HG03060 (cell line): ENCODE measurements around the gene COX5B.
"Not testable (repeated sequence)": the region's sequence is repeated elsewhere in the genome, so short reads cannot be mapped to it uniquely, and the experiment has no call there.

Experiments used
- ATAC-seq: cut with Tn5 transposase; IDR thresholded peaks from one replicate; pipeline ENCODE4 v1.9.1; 2021; ENCODE audit warnings: low read depth, moderate number of reproducible peaks; ENCODE audit not compliant: unreplicated experiment

The COX5B gene, protein sequence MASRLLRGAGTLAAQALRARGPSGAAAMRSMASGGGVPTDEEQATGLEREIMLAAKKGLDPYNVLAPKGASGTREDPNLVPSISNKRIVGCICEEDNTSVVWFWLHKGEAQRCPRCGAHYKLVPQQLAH

GRCh38 chr2:97645695-97646629 is at the start of gene COX5B:
COX5B (plus strand) TSS chr2:97646062; CDS start chr2:97646087, 25 bp downstream.
- ATAC-seq: peak; percentile 79

GRCh38 chr2:97596180-97596579 is 49.7 kb upstream of the COX5B start:
- not testable (repeated sequence) for ATAC-seq

DNA sequence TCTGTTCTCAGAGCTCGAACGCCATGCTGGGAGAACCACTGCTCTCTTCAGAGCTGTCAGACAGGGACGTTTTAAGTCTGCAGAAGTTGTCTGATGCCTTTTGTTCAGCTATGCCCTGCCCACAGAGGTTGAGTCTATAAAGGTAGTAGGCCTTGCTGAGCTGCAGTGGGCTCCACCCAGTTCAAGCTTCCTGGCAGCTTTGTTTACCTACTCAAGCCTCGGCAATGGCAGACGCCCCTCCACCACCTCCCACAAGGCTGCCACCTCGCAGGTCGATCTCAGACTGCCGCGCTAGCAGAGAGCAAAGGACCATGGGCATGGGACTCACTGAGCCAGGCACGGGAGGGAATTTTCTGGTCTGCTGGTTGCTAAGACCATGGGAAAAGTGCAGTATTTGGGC is 44.3 kb upstream of the COX5B start:
- ATAC-seq: not testable (repeated sequence)

DNA sequence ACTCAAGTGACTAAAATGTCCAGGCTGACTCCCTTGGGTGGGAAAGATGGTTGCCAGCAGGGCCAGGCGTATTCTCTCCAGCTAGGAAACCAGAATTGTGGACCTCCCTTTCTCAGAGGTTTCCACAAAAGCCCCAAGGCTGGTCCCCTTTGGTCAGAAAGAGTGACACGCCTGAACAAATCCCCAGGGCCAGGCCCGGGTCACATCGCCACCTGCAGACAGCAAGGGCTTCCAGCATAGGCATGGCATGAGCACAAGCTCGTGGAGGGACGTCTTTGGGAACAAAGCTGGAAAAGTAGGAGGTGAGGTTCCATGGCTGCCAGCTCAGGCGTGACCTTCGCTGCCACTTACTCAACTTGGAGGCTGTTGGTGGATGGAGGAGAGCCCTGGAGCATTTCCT is 40.8 kb upstream of the COX5B start:
- ATAC-seq: not testable (repeated sequence)

DNA sequence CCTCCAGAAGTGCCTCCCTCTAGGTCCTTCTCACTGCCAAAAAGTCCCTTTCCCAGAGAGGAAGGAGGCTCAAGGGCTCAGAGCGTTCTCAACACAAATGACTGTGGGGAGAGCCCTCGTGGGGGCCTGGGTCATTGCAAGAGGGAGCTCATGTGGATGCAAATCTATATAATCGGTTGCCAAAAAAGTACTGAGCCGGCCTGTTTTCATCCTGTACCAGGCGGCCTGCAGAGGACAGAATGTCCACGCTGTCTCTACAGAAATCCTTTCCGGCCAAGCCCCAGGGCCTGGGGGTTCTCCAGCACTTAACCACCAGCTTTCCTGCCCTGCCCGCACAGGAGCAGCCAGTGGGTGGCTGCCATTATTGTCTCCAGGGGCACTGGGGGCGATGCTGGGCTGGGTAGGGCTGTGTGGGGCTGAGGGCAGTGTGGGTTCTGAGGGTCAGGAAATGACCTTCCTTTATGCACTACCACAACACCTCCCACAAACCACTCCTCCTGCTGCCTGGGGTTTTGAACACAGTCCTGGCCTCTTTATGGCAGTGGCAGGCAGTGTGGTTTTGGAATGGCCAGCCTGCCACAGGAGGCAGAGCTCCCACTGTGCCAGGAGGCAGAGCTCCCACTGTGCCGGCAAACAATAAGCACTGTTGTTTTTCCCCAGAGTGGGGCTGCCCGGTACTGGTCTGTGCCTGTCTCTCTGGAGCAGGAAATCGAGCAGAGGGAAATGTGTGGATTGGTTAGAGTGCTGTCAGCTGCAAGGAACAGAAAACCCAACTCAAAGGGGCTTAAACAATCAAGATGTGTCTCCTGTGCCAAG is 40.1 kb upstream of the COX5B start:
- not testable (repeated sequence) for ATAC-seq

DNA sequence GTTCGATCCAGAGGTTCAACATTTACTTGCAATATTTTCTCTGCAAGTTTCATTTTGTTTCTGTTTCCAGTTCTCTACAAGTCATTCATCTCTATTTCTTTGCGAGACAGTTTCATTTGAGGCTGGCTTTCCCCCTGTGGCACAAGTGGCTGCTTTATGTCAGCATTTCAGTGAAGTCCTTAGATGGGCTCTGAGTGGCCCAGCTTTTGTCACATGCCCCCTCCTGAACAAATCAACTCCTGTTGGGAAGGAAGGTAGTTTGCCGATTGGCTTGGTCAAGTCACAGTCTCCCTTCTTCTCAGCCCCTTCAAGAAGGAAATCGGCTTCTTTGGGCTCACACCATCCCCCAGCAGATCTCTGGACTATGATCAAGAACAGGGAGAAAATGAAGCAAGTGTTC is 37.1 kb upstream of the COX5B start:
- ATAC-seq: not testable (repeated sequence)

- not testable (repeated sequence) for ATAC-seq
These were observed 34.0 kb upstream of the COX5B start for GRCh38 chr2:97611895-97612294.

DNA sequence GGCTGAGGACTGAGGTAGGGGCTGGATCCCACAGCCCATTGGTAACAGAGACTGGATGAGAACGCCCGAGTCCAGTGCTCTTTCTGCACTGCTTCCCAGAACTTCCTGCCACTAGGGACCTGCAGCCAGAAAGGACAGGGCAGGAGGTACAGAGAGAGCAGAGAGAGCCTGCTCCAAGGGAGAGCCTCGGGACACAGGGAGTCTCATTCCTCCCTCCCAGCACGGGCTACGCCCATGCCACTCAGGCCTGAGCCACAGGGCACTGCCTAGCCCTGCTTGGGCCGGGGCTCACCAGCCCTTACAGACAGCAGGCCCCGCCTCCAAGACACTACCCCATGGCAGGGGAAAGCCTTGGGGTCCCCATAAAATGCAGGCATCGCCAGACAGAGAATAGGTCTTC is 30.1 kb upstream of the COX5B start:
- ATAC-seq: not testable (repeated sequence)

- no peak for ATAC-seq
These were observed 28.0 kb upstream of the COX5B start for GRCh38 chr2:97617911-97618310.

GRCh38 chr2:97618939-97619827 is 26.7 kb upstream of the COX5B start:
- ATAC-seq: not testable (repeated sequence)

- ATAC-seq: not testable (repeated sequence)
These were observed 25.4 kb upstream of the COX5B start for GRCh38 chr2:97620492-97620891.

DNA sequence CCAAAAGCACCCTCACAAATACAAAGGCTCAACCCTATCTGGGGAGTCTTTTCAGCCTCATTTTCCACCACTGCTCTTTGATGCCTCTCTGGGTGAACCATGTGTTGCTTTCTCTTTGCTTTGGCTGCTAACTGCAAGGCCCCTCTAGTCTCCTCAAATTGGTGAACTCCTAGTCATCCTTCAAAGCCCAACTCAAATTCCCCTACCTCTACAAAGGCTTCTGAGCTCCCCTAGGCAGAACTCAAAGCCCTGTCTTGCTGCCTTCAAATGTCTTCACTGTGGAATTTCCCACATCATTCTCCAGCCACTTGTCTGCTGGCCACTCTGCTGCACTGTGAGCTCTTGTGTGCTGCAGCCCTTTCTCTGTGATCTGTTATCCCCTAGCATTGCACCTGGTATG is 22.9 kb upstream of the COX5B start:
- not testable (repeated sequence) for ATAC-seq

DNA sequence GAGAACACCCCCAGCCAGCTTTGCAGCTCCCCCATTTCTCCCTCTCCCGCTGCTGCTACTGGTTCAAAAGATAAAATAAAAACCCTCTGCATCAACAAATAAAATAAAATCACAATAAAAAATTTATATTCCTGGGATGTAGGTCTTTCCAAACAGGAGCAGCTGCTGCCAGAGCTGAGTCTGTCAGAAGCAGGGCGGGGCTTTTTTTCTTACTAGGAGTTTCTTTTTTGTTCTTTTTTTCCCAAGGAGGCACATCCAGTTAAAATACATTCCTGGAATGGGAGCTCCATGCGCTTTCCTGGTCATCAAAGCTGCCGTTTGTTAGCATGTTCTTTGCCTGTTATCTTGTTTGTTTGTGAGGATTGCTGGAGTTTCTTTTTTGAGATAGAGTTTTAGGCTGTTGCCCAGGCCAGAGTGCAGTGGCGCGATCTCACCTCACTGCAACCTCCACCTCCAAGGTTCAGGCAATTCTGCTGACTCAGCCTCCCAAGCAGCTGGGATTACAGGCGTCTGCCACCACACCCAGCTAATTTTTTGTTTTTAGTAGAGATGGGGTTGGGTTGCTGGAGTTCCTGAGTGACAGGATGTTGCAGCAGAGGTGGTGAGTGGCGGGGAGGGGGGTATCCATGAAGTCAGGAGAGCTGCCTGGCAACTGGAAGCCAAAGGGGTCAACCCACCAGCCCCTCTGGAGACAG is 20.4 kb upstream of the COX5B start:
- not testable (repeated sequence) for ATAC-seq

DNA sequence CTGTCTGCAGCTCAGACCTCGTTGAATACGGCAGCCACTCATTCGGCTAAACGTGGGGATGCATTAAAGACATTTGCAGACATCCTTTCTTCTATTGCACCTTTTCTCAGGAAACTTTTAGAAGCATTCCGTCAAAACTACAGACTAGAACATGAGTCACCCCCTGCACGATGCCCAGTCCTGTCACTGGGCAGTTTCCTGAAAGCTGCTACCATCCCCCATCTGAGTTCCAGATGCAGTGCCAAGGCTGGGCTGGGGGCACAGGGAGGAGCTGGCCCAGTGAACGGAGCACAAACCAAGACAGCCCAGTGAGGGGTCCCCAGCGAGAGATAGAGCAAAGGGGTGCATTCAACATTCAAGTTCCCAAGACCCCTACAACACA is 19.8 kb upstream of the COX5B start:
- ATAC-seq: not testable (repeated sequence)

- no peak for ATAC-seq
These were observed 1.7 kb upstream of the COX5B start for GRCh38 chr2:97644023-97644717.

DNA sequence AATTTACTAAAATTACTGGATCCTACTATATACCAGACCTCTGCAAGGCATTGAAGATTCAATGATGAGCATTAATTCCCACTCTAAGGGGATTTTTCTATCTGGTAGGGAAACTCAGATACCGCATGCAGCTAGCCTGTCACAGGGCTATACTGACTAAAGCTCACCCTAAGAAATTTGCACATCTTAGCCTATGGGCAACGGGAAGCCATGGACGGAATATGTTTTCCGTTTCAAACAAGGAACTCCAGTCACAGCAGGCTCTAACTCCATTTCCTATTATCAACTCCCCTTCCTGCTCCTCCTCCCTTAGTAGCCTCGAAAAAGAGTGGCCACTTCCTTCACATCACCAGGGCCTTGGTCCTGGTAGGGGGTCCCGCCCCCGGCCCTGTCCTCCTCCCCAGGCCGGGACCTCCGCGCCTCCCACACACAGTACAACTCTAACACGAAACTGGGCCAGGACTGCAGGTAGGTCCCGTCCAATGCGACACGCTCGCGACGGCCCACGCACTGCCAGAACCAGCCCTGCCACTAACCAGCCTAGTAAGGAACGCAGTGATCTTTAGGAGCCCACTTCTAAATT is 659 bp upstream of the COX5B start:
- peak; percentile 13 for ATAC-seq

- ATAC-seq: no peak
These were observed 1.1 kb downstream of the COX5B start for GRCh38 chr2:97646977-97647376.

DNA sequence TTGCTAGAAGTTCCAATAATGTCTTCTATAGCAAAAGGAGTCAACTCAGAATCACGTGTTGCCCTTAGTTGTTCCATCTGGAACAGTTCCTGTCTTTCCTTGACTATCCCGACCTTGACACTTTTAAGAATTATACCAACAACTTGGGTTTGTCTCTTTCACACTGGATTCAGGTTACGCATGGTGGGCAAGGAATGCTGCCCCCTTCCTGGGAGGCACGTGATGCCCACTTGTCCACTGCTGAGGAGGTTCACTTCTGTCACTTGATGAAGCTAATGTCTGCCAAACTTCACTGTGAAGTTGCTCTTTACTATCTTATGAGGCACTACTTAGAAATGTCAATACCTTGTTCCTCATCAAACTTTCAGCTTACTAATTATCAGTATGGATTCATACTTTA is 5.3 kb downstream of the COX5B start:
- ATAC-seq: no peak

- ATAC-seq: no peak
These were observed 7.6 kb downstream of the COX5B start for GRCh38 chr2:97653473-97653872.
